IMR-90 (cell line): Measurements from ENCODE around the gene PLAGL1.

Source experiments
- CHD1 ChIP-seq: IDR thresholded peaks from 2 replicates; pipeline ENCODE4 v1.6.1; 2012; ENCODE audit warnings: low read depth, low read length, improper control_type of control experiment
- CTCF ChIP-seq: conservative IDR thresholded peaks from 2 replicates; pipeline ENCODE4 v1.5.1; 2012; ENCODE audit warnings: mild to moderate bottlenecking, low read depth, low read length, improper control_type of control experiment
- FOS ChIP-seq: fragments of 150-350 bp; IDR thresholded peaks from 2 replicates; pipeline ENCODE4 v1.6.1; 2016; ENCODE audit warnings: low read depth, low read length
- POLR2A ChIP-seq: IDR thresholded peaks from 2 replicates; pipeline ENCODE4 v1.6.1; 2012; ENCODE audit warnings: mild to moderate bottlenecking, low read depth, low read length
- RCOR1 ChIP-seq: IDR thresholded peaks from 2 replicates; pipeline ENCODE4 v1.6.1; 2012; ENCODE audit warnings: mild to moderate bottlenecking, low read length, improper control_type of control experiment; ENCODE audit not compliant: insufficient replicate concordance
- SMC3 ChIP-seq: fragments of 150-350 bp; IDR thresholded peaks from 2 replicates; pipeline ENCODE4 v1.6.1; 2016; ENCODE audit warnings: low read depth, mild to moderate bottlenecking, antibody characterized with exemption, low read length, moderate library complexity
- USF2 ChIP-seq: fragments of 150-350 bp; IDR thresholded peaks from 2 replicates; pipeline ENCODE4 v1.6.1; 2017; ENCODE audit warnings: mild to moderate bottlenecking, antibody characterized with exemption, low read length, low read depth

DNA sequence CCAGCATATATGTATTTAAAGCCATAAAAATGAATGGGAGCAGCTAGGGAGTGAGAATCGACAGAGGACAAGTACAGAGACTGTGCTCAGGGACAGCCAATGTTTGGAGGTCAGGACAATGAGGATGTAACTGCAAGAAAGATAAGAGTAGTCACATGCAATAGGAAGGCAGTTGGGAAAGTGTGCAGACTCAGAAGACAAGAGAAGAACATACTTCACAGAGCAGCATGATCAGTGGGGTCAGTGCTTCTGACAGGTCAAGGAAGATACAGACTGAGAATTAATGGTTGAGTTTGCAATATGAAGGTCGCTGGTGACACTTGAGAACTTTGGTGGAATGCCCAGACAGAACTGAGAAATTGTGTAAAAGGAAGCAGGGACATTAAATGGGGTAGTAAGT lies 25.1 kb downstream of the PLAGL1 start:
- TF ChIP-seq CTCF (no peak), POLR2A (no peak), SMC3 (no peak), RCOR1 (no peak), FOS (no peak), CHD1 (no peak), USF2 (no peak)
